ENCODE measurements around the gene TMEM50A.

DNA sequence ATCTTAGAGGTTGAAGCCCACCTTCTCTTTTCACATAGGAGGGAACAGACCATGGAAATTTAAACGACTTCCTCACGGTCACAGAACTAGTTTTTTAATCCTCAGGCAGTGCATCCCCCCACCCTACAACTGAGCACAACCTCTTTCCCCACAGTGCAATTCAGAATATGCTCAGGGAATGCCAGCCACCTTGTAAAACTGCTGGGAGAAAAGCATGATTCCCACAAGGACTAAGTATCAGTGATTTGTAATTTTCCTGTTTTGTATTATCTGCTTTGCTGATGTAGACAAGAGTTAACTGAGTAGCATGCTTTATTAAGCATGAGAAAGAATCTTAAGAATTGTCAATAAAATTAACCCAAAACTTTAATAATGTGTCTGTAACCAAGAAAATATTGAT lies 23.8 kb downstream of the TMEM50A start:
- TF ChIP-seq, protein P1, sequence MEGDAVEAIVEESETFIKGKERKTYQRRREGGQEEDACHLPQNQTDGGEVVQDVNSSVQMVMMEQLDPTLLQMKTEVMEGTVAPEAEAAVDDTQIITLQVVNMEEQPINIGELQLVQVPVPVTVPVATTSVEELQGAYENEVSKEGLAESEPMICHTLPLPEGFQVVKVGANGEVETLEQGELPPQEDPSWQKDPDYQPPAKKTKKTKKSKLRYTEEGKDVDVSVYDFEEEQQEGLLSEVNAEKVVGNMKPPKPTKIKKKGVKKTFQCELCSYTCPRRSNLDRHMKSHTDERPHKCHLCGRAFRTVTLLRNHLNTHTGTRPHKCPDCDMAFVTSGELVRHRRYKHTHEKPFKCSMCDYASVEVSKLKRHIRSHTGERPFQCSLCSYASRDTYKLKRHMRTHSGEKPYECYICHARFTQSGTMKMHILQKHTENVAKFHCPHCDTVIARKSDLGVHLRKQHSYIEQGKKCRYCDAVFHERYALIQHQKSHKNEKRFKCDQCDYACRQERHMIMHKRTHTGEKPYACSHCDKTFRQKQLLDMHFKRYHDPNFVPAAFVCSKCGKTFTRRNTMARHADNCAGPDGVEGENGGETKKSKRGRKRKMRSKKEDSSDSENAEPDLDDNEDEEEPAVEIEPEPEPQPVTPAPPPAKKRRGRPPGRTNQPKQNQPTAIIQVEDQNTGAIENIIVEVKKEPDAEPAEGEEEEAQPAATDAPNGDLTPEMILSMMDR (IDR thresholded peaks at IDR 0.05 in 2 of 3, conservative IDR thresholded peaks at IDR 0.05 in 1 of 3; ENCODE audit: insufficient read depth in 2 of 3, low read depth in 1 of 3, low read length in 3 of 3): no peak
- TF ChIP-seq ZNF561 (CRISPR knock-in tag; conservative IDR thresholded peaks at IDR 0.05): no peak
- no peak for TF ChIP-seq EP300 (IDR thresholded peaks at IDR 0.05; ENCODE audit: low read length)
- TF ChIP-seq, protein P2, sequence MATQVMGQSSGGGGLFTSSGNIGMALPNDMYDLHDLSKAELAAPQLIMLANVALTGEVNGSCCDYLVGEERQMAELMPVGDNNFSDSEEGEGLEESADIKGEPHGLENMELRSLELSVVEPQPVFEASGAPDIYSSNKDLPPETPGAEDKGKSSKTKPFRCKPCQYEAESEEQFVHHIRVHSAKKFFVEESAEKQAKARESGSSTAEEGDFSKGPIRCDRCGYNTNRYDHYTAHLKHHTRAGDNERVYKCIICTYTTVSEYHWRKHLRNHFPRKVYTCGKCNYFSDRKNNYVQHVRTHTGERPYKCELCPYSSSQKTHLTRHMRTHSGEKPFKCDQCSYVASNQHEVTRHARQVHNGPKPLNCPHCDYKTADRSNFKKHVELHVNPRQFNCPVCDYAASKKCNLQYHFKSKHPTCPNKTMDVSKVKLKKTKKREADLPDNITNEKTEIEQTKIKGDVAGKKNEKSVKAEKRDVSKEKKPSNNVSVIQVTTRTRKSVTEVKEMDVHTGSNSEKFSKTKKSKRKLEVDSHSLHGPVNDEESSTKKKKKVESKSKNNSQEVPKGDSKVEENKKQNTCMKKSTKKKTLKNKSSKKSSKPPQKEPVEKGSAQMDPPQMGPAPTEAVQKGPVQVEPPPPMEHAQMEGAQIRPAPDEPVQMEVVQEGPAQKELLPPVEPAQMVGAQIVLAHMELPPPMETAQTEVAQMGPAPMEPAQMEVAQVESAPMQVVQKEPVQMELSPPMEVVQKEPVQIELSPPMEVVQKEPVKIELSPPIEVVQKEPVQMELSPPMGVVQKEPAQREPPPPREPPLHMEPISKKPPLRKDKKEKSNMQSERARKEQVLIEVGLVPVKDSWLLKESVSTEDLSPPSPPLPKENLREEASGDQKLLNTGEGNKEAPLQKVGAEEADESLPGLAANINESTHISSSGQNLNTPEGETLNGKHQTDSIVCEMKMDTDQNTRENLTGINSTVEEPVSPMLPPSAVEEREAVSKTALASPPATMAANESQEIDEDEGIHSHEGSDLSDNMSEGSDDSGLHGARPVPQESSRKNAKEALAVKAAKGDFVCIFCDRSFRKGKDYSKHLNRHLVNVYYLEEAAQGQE (IDR thresholded peaks at IDR 0.05; ENCODE audit: borderline replicate concordance): no peak
- TF ChIP-seq, protein P2 (CRISPR knock-in tag; IDR thresholded peaks at IDR 0.05; ENCODE audit: low read depth): no peak
- no peak for TF ChIP-seq NFRKB (IDR thresholded peaks at IDR 0.05; ENCODE audit: low read depth)
